Stimulated activated CD8-positive, alpha-beta memory T cell treated with anti-CD3 and anti-CD28 coated beads, Interleukin-15, amount 100 ng/mL, for 4 hours (primary cell): ENCODE measurements around the gene DOCK8.

Source experiments
- DNase-seq, 2 donors: peaks; one replicate each; pipeline ENCODE4 v3.0.0-alpha.2; 2020; ENCODE audit warnings: low read depth in 2 of 2

The DOCK8 gene

DNA sequence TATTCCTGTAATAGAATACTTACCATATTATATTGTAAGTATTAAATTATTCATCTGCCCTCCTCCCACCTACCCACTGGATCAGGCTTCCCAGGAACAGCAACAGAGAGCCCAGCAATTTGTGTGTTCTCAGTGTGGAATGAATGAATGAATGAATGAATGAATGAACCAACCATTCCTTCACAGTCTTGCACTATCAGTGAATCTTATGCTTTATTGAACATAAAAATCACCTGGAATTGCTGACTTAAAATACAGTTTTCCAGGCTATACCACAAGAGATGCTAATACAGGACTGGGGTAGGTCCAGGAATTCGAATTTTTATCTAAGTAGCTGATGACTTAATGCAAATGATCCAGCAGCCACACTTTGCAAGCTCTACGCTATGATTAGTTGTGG, 51.6 kb downstream of the DOCK8 start:
- DNase-seq = no peak

DNA sequence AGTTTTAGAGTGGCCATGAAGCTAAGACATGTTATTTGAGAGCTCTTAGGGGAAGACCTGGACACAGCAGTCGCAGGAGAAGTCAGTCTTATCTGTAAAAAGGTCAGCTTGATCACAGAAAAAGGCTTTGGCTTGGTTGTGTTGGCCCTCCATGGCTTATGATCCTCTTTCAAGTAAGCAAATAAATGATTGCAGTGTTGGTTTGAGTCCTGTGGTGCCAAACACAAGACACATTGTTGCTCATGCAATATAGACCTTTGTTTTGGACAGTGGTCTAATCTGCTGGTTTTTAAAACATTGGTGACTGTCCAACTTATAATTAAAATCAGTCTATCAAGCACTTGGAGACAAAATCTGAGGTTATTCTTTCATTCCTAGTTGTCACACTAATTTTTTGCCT, 54.0 kb downstream of the DOCK8 start:
- DNase-seq = no peak

DNA sequence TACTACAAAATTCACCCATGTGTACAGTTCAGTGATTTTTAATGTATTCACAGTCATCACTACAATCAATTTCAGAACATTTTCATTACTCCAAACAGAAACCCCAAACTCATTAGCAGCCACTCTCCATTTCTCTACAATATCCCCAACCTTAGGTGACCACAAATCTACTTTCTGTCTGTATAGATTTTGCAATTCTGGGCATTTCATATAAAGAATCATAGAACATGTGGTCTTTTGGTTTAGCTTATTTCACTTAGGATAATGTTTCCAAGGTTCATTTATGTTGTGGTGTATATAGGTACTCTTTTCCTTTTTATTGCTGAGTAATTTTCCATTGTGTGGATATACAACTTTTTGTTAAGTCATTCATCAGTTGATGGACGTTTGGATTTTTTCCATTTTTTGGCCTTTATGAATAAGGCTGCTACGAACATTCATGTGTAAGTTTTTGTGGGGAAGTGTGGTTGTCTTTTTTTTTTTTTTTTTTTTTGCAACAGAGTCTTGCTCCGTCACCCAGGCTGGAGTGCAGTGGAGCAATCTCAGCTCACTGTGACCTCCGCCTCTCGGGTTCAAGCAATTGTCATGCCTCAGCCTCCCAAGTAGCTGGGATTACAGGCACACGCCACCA, 54.5 kb downstream of the DOCK8 start:
- DNase-seq = no peak

GRCh38 chr9:270657-271237, 56.1 kb downstream of the DOCK8 start:
- DNase-seq = no peak

GRCh38 chr9:272251-273213, 57.9 kb downstream of the DOCK8 start:
- peak; percentile 34 to 54 for DNase-seq

DNA sequence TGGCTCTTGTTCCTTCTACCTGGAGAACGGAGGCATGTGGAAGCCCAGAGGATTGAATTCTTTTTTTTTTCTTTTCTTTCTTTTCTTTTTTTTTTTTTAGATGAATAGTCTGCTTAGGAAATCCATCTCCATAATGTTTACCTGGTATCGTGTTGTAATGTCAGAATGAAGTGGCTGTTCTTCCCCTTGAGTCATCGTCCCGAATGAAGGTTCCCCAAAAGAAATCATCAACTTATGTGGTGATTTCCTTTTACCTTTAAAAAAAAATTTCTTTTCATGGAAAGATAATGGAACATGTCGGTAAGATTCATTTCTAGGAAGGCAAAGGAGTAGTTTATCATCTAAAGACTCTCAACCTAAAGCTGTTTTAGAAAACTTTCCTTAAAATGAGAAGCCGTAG, 59.7 kb downstream of the DOCK8 start:
- DNase-seq = no peak

DNA sequence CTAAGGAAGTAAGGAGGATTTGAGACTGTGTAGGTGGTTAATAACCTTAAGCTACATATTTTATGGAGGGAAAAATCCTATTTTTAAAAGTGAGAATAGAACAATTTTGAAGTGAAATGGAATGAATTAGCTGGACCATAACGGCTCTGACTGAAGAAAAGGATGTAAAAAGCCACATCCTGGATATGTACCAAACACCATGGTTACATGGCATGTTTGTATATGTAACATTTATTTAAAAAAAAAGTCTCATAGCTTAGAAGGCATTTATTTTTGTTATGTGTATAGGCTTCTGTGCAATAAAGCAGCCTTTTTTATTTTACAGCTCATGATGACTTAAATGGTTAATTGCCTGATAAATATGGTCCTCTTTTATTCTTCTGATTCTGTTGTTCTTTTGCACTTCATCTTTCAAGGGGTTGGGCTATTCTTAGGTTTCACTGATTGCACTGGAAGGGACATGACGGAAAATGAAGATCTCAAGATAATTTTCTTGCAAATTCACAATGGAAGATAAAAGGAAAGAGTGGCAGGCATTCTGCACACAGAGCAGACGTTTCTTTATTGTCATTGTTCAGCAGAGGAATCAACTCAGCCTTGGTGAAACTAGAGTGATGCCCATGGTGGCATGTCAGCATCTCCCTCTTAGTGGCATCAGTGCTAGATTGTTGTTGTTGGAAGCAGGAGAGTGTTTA, 63.1 kb downstream of the DOCK8 start:
- DNase-seq = no peak

DNA sequence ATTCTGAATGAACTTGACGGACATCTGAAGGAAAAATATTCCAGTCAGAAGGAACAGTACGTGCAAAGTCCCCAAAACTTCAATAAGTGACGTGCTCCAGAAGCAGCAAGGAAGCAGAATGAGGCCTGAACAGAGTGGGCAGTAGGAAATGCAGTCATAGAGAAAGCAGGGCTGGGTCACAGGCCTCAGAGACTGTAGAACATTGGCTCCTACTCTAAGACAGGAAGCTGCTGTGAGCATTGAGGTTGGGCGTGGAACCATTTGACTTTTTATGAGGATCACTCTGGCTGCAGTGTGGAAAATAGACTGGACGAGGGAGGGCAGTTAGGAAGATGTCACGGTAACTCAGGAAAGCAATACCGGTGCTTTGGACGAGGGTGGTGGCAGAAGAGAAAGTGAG, 64.0 kb downstream of the DOCK8 start:
- DNase-seq = no peak

- no peak for DNase-seq
These were observed 65.0 kb downstream of the DOCK8 start for GRCh38 chr9:279674-280073.

DNA sequence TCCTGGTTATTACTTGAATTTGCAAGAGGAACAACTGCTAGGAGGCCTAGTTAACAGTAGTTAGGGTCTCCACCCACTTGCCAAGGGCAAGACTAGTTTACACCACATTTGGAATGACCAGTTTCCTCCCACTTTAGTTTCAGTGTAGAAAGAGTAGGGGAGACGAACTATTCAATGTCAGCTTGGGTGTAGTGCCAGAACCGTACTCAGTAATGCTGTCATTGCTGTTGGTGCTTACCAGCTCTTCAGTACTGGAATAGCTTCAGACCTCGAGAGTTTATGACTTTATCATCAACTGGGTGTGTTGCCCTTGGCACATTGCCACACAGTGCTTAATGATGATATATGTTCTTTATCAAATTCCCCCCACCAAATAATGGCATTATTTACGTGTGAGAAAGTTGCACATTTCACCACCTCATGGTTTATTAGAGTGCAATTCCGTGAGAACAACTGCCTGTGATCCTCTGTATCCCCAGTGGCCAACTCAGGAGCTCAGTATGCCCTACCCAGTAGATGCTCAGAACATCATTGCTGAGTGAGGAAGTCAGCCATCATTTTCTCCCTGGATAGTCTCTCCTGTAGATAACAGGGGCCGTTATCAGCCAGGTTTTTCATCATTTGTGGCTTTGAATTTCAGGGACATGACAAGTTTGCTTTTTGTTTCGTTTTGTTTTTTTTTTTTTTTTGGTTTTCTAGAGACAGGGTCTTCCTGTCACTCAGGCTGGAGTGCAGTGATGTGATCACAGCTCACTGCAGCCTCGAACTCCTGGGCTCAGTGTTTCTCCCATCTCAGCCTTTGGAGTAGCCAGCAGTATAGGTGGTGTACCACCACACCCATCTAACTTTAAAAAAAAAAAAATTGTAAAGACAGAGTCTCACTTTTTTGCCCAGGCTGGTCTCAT, 67.3 kb downstream of the DOCK8 start:
- DNase-seq = no peak

- DNase-seq = no peak
These were observed 71.5 kb downstream of the DOCK8 start for GRCh38 chr9:286071-286740.

- DNase-seq = no peak
These were observed 74.5 kb downstream of the DOCK8 start for GRCh38 chr9:289121-289520.

GRCh38 chr9:292915-293314, 78.2 kb downstream of the DOCK8 start:
- DNase-seq = no peak

DNA sequence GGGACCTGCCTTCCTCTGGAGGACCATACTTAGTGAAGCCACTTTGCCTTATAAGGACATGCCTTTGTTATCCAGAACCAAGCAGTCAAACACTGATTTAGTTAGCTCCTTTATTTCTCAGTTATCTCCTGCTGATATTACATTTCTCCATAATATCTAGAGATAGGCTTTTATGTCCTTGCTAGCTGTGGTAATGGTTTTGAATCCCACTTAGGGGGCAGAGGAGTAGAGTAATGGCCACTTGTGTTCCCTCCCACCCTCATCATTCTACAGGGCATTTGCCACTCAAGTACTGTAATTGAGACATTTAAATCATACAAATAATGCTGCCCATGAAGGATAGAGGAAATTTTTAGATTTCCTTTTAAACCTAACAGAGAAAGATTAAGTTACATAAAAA, 80.9 kb downstream of the DOCK8 start:
- DNase-seq = no peak

DNA sequence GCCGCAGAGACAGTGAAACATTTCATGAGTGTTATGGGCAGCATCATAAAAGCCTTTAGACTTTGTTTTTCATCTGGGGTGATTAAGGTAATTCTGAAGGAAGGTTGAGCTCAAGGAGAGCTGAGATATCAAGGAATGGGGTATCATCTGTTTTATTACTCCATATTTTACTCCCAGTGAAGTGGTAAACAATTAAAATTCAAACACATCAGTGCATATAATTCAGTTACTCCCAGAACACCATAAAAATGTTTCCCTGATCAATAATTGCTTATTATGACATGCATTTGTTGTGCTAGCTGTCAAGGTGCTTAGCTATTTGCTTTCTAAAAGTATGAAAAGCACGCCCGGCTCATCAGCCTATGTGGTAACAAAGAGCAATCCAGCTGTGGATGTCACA, 81.7 kb downstream of the DOCK8 start:
- no peak for DNase-seq

- no peak for DNase-seq
These were observed 82.7 kb downstream of the DOCK8 start for GRCh38 chr9:297104-297972.

GRCh38 chr9:303502-303901, 88.8 kb downstream of the DOCK8 start:
- no peak for DNase-seq

DNA sequence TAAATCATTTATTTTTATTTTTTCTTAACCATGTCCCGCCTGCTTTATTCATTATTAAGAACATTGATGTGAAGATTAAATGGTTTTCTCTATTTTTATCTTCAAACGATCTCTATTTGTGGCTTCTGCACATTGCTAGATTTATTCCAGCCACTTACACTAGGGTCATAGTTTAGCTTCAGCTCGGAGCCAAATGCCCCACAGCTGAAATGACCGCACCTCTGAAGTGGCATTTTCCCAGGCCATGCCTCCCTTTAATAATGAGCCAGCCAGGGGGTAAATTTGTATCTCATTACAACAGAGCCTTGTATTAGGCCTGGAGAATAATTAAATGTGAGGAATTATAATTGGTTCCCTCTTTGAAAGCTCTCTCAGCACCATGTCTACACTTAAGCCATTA, 89.4 kb downstream of the DOCK8 start:
- no peak for DNase-seq

DNA sequence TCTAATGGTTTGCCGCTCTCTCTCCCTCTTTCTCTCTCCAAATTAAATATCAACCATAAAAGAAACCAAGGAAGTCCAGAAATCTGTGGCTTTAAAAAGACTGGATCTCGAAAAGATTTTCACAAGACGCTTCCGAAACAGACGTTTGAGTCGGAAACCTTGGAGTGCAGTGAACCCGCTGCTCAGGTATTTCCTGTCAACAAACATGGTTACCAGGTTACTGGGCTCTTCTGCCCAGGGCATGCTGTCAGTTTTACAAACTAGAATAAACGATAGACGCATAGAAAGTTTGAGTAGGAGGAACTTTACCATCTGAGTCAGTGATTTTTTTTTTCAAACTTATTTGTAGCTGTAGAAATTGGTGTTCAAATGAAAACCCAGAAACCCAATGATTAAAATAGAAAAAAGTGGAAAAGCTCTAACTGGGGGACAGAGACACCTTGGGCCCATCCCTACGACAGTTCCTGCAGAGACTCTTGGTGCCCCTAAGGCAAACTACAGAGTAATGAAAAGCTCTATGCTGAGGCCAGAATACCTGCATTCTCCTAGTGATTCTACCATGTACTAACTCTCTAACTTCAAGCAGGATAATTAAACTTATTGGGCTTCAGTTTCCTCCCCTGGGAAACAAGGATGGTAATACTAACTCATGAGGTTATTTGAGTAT, 90.0 kb downstream of the DOCK8 start:
- no peak for DNase-seq
